ENCODE measurements around the gene CHML. TPM values are rescaled to one million over a fixed set of nuclear protein-coding genes. Genes with fewer than 3 reads are reported as not detected.
A peak's percentile ranks its signal among the peaks of the same experiment; 100 is the strongest.

CHML gene
- total RNA-seq, 1 donor from 2014 or later = 20.2 TPM

DNA sequence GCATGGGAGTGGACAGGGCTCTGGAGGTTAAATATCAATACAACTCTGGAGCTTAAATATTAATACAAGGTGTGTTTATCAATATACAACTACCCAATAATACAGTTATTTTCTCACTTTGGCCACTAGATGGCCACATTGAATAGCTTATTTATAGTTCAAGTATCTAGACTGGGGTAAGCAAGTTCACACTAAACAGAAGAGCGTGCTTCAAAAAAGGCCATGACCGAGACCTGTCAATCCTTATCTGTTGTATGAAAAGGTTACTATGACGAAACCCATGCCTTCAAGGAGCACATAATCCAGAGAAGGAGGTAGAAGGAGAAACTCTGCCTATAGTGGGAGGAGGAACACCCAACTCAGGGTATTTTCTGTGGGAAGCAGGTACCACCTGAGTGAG, 29.1 kb downstream of the CHML start:
- H3K27me3 Mint-ChIP-seq (ENCODE audit: low read depth) = no peaks in the 10 kb centered on the region
- intact Hi-C loops (cut with micrococcal nuclease) = loop anchor here (1.0 to 5.0 kb wide), 5 partner anchors 16 to 406 kb away; partner anchors contain the start of genes KMO and MAP1LC3C
- no peak overlapping the region for H3K27ac Mint-ChIP-seq
- no peaks in the 10 kb centered on the region for H3K36me3 Mint-ChIP-seq (ENCODE audit: low read depth)
- no peak for DNase-seq (ENCODE audit: low spot score)
- peaks cover 22% of the 10 kb centered on the region for H3K4me1 Mint-ChIP-seq (ENCODE audit: low read depth)
- no peaks in the 10 kb centered on the region for H3K9me3 Mint-ChIP-seq
- H3K4me3 Mint-ChIP-seq (ENCODE audit: low read depth) = no peak overlapping the region

DNA sequence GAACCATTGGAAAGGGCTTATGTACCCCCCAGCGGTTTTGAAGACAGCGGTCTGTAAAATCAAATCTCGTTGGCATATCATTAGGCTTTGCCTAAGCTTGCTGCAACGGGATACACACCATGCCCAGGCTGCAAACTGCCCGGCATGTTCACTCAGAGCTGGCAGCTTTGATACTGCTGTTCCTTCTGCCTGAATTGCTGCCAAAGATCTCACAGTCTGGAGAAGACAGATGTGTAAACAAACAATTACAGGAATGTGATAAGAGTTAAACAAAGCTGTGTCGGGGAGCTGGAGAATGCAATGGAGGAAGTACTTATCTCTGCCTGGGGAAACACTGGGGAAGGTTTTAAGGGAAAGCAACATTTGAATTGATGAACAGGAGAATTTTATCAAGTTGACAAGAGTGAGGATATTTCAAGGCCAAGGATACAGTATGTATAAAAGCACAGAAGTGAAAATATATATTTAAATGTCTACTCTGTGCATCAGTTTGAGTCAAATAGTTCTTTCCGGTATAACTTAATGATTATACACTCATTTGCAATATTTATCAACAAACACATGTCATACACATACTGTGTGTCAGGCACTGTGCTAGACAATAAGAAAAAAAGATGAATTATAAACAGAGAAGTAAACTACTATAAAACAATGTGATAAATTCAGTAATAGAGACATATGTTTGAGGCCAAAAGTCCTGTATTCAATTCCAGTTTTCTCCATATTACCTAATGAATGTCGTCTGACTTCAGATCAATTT, 29.9 kb downstream of the CHML start:
- intact Hi-C loops (cut with micrococcal nuclease) = loop anchor here (2.0 to 5.0 kb wide), 3 partner anchors 78 to 407 kb away; partner anchors contain the start of genes KMO and MAP1LC3C
- H3K27ac Mint-ChIP-seq = no peak overlapping the region
- no peak for DNase-seq (ENCODE audit: low spot score)
- peaks cover 22% of the 10 kb centered on the region for H3K4me1 Mint-ChIP-seq (ENCODE audit: low read depth)
- no peaks in the 10 kb centered on the region for H3K9me3 Mint-ChIP-seq
- H3K4me3 Mint-ChIP-seq (ENCODE audit: low read depth) = no peak overlapping the region
- no peaks in the 10 kb centered on the region for H3K36me3 Mint-ChIP-seq (ENCODE audit: low read depth)
- no peaks in the 10 kb centered on the region for H3K27me3 Mint-ChIP-seq (ENCODE audit: low read depth)

DNA sequence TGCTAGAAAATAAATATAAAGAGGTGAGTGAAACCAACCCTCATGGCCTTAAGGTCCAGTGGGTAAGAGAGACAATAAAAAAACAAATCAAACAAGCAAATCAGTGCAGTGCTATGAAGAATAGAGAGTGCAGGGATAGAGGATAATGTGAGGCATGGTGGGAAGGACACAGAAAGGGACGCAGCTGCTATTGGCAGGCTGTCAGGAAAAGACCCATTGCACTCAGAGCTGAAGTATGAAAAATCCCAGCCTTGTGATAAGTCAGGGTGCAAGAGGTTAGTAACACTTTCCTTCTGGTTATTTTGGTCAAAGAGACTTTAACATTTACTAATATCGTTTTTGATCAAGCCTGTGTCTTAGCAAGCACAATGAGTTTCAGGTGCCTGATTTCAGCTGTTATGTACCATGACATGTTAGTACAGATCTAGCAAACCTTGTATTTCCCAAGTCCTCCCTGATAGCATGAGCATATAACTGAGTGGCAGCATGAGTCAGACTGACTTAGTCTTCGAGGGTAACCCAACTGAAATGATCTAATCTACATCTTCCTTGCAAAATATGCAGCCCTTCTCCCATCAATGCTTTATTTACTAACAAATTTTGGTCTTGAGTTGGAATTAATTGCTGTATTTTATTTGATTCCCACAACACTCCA, 31.7 kb downstream of the CHML start:
- no peaks in the 10 kb centered on the region for H3K9me3 Mint-ChIP-seq
- H3K27me3 Mint-ChIP-seq (ENCODE audit: low read depth) = no peaks in the 10 kb centered on the region
- peaks cover under 1% of the 10 kb centered on the region for H3K36me3 Mint-ChIP-seq (ENCODE audit: low read depth)
- H3K4me3 Mint-ChIP-seq (ENCODE audit: low read depth) = no peak overlapping the region
- peaks cover 15% of the 10 kb centered on the region for H3K4me1 Mint-ChIP-seq (ENCODE audit: low read depth)
- DNase-seq (ENCODE audit: low spot score) = no peak
- H3K27ac Mint-ChIP-seq = no peak overlapping the region
- intact Hi-C loops (cut with micrococcal nuclease) = loop anchor here (2.0 kb wide), 1 partner anchor 16 kb away; no protein-coding TSS in a partner anchor

DNA sequence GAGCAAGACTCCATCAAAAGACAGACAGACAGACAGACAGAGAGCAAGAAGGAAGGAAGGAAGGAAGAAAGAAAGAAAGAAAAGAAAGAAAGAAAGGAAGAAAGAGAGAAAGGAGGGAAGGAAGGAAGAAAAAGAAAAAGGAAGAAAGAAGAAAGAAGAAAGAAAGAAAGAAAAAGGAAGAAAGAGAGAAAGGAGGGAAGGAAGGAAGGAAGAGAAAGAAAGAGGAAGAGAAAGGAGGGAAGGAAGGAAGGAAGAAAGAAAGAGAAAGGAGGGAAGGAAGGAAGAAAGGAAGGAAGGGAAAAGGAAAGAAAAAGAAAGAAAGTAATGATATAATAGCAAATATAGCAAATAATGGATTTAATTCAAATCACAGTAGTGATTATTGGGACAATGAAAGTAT, 32.7 kb downstream of the CHML start:
- Mint-ChIP-seq H3K4me3 (ENCODE audit: low read depth) (no peak overlapping the region), H3K4me1 (ENCODE audit: low read depth) (peaks cover 8% of the 10 kb centered on the region), H3K27me3 (ENCODE audit: low read depth) (no peaks in the 10 kb centered on the region), H3K9me3 (no peaks in the 10 kb centered on the region), H3K27ac (no peak overlapping the region), H3K36me3 (ENCODE audit: low read depth) (peaks cover 10% of the 10 kb centered on the region)
- intact Hi-C loops (cut with micrococcal nuclease) = no loop called here
- no peak for DNase-seq (ENCODE audit: low spot score)

DNA sequence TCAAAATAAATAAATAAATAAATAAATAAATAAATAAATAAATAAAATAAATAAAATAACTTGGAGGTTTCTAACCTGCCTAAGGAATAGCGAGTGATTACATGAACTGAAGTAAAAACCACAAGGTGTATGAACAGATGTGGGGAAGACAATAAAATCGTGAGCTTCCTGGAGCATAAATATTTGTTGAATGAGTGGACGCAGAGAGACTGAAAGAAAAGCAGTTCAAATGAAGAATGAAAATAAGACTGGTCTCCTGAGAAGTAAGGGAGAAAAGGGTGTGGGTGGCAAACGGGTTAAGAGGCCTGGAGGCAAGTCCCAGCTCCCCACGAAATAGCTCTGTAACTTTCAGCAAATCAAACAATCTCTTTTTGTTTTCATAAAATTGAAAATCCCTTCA, 33.6 kb downstream of the CHML start:
- H3K36me3 Mint-ChIP-seq (ENCODE audit: low read depth) = peaks cover 17% of the 10 kb centered on the region
- no peaks in the 10 kb centered on the region for H3K9me3 Mint-ChIP-seq
- H3K27me3 Mint-ChIP-seq (ENCODE audit: low read depth) = no peaks in the 10 kb centered on the region
- intact Hi-C loops (cut with micrococcal nuclease) = no loop called here
- no peak for DNase-seq (ENCODE audit: low spot score)
- H3K4me1 Mint-ChIP-seq (ENCODE audit: low read depth) = peaks cover 6% of the 10 kb centered on the region
- no peak overlapping the region for H3K27ac Mint-ChIP-seq
- H3K4me3 Mint-ChIP-seq (ENCODE audit: low read depth) = no peak overlapping the region

DNA sequence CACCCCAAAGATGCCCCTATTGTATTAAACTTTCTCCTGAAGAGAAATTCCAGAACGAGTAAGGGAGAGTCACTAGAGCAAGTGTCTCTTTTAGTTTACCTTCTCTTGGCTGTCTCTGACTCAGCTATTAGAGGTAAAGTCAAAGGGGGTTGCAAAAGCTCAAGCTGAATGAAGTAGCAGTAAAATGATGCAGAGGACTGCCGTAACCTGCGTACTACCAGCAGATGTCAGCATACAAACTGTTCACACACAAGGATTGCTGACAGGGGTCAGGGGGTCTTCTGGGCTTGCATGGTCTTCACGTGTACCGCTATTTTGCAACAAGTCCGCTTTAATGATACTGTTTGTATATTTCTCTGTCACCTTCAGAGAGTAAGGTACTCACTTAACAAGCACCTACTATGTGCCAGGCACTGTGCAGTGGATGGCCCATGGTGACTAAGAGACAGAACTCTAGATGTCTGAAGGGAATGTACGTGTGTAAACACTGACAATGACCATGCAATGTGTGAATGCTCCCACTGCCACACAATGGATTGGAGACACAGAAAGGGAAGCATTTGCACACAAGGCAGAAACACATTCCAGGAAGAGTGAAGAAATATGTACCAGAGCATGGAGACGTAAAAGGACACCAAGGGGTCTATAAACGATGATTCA, 34.9 kb downstream of the CHML start:
- no peaks in the 10 kb centered on the region for H3K9me3 Mint-ChIP-seq
- peaks cover 17% of the 10 kb centered on the region for H3K36me3 Mint-ChIP-seq (ENCODE audit: low read depth)
- H3K27me3 Mint-ChIP-seq (ENCODE audit: low read depth) = no peaks in the 10 kb centered on the region
- no peak overlapping the region for H3K4me3 Mint-ChIP-seq (ENCODE audit: low read depth)
- intact Hi-C loops (cut with micrococcal nuclease) = no loop called here
- H3K4me1 Mint-ChIP-seq (ENCODE audit: low read depth) = peaks cover 11% of the 10 kb centered on the region
- DNase-seq (ENCODE audit: low spot score) = no peak
- H3K27ac Mint-ChIP-seq = no peak overlapping the region

DNA sequence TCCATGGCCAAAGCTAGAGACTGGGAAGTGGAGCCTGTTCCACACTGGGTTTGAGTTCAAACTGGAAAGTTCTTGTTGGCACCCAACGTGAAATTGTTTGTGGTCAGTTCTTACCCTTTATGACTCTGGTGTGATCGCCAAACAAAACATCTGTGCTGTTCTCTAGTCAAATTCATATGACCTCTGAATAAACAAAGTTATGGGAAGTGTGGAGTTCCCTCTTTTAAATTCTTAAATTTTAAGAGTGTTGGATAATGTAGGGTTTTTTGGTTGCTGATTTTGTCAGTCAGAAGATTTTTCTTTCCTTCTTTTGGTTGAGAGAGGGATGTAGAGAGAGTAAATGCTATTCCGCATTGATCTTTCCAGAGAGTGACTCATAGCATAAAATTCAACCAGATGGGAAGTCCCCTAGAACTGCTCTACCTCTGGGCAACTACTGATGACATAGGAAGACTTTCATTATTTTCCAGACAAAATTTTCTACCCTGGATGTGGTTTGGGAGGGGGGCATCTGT, 36.4 kb downstream of the CHML start:
- H3K4me3 Mint-ChIP-seq (ENCODE audit: low read depth) = no peak overlapping the region
- peaks cover 17% of the 10 kb centered on the region for H3K36me3 Mint-ChIP-seq (ENCODE audit: low read depth)
- no peak for DNase-seq (ENCODE audit: low spot score)
- intact Hi-C loops (cut with micrococcal nuclease) = no loop called here
- no peaks in the 10 kb centered on the region for H3K27me3 Mint-ChIP-seq (ENCODE audit: low read depth)
- peaks cover 10% of the 10 kb centered on the region for H3K4me1 Mint-ChIP-seq (ENCODE audit: low read depth)
- H3K9me3 Mint-ChIP-seq = no peaks in the 10 kb centered on the region
- H3K27ac Mint-ChIP-seq = no peak overlapping the region

DNA sequence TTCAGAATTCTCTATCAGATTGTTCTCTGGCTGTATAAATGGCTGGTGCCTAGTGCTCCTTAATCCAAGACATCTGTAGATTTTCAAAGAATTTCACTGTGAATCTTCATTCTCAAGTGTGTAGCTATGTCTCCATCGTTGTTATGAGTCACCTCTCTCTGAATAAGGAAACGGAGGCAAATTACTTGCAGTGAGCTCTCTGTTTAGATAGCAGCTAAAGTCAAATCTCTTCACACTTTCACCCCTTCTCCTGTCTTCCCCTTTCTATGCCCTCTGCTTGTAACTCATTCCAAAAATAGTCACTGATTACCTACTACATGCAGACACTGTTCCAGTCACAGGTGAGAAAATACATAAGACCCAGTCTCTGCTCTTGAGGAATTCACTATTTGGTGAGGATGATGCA, 39.7 kb downstream of the CHML start:
- H3K4me1 Mint-ChIP-seq (ENCODE audit: low read depth) = peaks cover 6% of the 10 kb centered on the region
- H3K36me3 Mint-ChIP-seq (ENCODE audit: low read depth) = peaks cover 17% of the 10 kb centered on the region
- no peak overlapping the region for H3K27ac Mint-ChIP-seq
- DNase-seq (ENCODE audit: low spot score) = no peak
- H3K4me3 Mint-ChIP-seq (ENCODE audit: low read depth) = no peak overlapping the region
- intact Hi-C loops (cut with micrococcal nuclease) = no loop called here
- no peaks in the 10 kb centered on the region for H3K9me3 Mint-ChIP-seq
- H3K27me3 Mint-ChIP-seq (ENCODE audit: low read depth) = no peaks in the 10 kb centered on the region

DNA sequence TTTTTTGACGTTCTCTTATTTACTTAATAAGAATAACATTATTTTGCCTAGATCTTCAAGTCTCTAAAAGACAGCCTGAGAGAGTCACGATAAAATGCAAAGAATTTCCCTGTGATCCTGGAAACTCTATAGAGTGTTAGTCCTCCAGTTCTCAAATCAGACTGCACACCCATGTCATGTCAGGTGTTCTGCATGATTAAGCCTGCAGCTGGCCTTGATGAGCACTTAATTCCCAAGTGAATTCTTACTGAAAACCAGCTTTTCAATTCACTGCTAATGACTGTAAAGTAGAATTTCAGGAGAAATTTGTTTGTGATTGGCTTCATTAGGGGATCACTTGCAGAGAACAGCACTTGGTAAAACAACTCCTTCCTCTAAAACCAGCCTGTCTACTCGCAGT, 41.9 kb downstream of the CHML start:
- Mint-ChIP-seq H3K4me3 (ENCODE audit: low read depth) (no peak overlapping the region), H3K36me3 (ENCODE audit: low read depth) (peaks cover 23% of the 10 kb centered on the region), H3K4me1 (ENCODE audit: low read depth) (peaks cover 6% of the 10 kb centered on the region), H3K27me3 (ENCODE audit: low read depth) (no peaks in the 10 kb centered on the region), H3K27ac (no peak overlapping the region), H3K9me3 (no peaks in the 10 kb centered on the region)
- intact Hi-C loops (cut with micrococcal nuclease) = no loop called here
- no peak for DNase-seq (ENCODE audit: low spot score)

DNA sequence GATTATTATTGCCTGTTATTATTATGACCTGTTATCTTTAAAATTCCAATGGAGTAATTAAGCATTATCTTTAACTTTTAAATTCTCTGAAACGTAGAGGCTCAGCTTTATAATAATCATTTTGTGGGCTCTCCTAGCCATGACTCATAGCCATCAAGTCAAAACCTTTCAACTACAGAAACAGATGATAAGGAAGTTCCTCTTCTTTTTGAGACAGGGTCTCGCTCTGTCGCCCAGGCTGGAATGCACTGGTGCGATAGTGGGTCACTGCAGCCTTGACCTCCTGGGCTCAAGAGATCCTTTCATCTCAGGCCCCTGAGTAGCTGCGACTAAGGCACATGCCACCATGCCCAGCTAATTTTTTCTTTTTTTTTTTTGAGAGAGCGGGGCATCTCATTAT, 43.5 kb downstream of the CHML start:
- Mint-ChIP-seq H3K27ac (no peak overlapping the region), H3K27me3 (ENCODE audit: low read depth) (no peaks in the 10 kb centered on the region), H3K4me1 (ENCODE audit: low read depth) (peaks cover 16% of the 10 kb centered on the region), H3K9me3 (no peaks in the 10 kb centered on the region), H3K36me3 (ENCODE audit: low read depth) (peaks cover 11% of the 10 kb centered on the region), H3K4me3 (ENCODE audit: low read depth) (no peak overlapping the region)
- no peak for DNase-seq (ENCODE audit: low spot score)
- intact Hi-C loops (cut with micrococcal nuclease) = no loop called here

DNA sequence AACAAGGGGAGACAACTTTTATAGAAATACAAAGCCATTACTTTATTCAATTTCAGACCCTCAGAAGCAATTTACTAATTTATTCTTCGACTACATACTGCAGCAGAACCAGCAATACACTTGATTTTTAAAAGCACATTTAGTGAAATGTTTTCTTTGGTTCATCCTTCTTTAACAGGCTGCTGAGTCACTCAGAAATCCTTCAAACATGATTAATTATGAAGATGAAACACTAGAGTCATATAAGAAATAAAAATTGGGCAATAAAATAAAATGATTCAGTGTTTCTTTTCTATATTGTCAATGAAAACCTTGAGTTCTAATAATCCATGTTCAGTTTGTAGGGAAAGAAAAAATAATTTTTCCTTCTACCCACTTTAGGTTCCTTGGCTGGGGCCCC, 47.0 kb downstream of the CHML start:
- H3K4me3 Mint-ChIP-seq (ENCODE audit: low read depth) = no peak overlapping the region
- intact Hi-C loops (cut with micrococcal nuclease) = loop anchor here (2.0 kb wide), 1 partner anchor 16 kb away; no protein-coding TSS in a partner anchor
- H3K27ac Mint-ChIP-seq = no peak overlapping the region

DNA sequence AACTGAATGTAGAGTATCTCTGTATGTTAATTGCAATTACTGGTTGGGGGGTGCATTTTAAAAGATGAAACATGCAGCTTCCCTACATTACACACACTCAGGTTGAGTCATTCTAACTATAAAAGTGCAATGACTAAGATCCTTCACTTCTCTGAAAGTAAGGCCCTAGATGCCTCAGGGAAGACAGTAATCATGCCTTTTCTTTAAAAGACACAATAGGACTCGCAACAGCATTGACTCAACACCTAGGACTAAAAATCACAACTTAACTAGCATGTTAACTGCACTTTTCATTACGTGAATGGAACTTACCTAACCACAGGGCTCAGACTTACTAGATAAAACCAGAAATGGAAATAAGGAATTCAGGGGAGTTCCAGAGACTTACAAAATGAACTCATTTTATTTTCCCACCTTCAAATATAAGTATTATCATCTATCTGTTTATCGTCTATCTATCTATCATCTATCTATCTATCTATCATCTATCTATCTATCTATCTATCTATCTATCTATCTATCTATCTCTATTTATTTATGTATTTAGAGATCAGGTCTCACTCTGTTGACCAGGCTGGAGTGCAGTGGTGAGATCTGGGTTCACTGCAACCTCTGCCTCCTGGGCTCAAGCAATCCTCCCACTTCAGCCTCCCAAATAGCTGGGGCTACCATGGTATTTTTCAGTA, 47.8 kb downstream of the CHML start:
- intact Hi-C loops (cut with micrococcal nuclease) = loop anchor here (1.0 to 2.0 kb wide), 3 partner anchors 16 to 61 kb away; no protein-coding TSS in a partner anchor
- H3K36me3 Mint-ChIP-seq (ENCODE audit: low read depth) = peaks cover 10% of the 10 kb centered on the region

More for the DNA sequence above, 47.0 kb downstream of the CHML start:
- H3K4me1 Mint-ChIP-seq (ENCODE audit: low read depth) = peaks cover 20% of the 10 kb centered on the region
- H3K36me3 Mint-ChIP-seq (ENCODE audit: low read depth) = peaks cover 10% of the 10 kb centered on the region
- no peak for DNase-seq (ENCODE audit: low spot score)
- H3K9me3 Mint-ChIP-seq = no peaks in the 10 kb centered on the region
- H3K27me3 Mint-ChIP-seq (ENCODE audit: low read depth) = no peaks in the 10 kb centered on the region

More for the DNA sequence above, 47.8 kb downstream of the CHML start:
- H3K27me3 Mint-ChIP-seq (ENCODE audit: low read depth) = no peaks in the 10 kb centered on the region
- H3K27ac Mint-ChIP-seq = peak overlapping the region; percentile 53
- no peaks in the 10 kb centered on the region for H3K9me3 Mint-ChIP-seq
- DNase-seq (ENCODE audit: low spot score) = no peak
- H3K4me1 Mint-ChIP-seq (ENCODE audit: low read depth) = peaks cover 20% of the 10 kb centered on the region
- no peak overlapping the region for H3K4me3 Mint-ChIP-seq (ENCODE audit: low read depth)

Data from activated T-helper 2 cell treated with anti-CD3 and anti-CD28 coated beads, Interferon-gamma antibody, Interleukin-2, Interleukin-4, amounts not matched to agents 10 μg/mL and 5 μg/mL and 100 μg/mL, durations not matched to agents 14 hours and 24 hours and 36 hours (primary cell).